Stimulated activated naive CD8-positive, alpha-beta T cell treated with anti-CD3 and anti-CD28 coated beads, Interleukin-15, Interleukin-2, amounts not matched to agents 100 U/mL and 50 U/mL, for 24 hours (primary cell): ENCODE results near the gene PARP4.
A peak's percentile ranks its signal among the peaks of the same experiment; 100 is the strongest.
"Not testable (repeated sequence)": the region's sequence is repeated elsewhere in the genome, so short reads cannot be mapped to it uniquely, and the experiment has no call there.

Source experiments
- ATAC-seq: fragments of 150-1000 bp; cut with Tn5 transposase; one replicate; pipeline ENCODE4 v1.10.0; 2021
- DNase-seq: peaks from one replicate; pipeline ENCODE4 v3.0.0; 2021

Gene PARP4

DNA sequence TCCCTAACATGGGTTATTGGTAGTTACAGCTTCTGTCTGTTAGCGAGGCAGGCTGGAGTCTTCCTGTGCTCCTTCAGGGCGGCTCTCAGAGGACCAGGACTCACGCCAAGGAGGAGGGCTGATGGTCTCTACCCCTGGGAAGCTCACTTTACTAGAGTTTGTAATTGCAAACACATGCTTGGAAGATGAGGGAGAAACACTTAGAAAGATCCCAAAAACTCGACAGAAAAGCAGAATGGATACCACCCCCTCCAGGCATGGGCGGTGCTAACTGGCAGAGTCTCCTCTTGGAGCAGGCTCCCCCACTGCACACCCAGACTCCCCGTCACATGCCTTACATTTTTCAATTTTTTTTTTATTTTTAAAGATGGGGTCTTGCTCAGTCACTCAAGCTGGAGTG, 62.0 kb downstream of the PARP4 start:
- DNase-seq, result no peak

DNA sequence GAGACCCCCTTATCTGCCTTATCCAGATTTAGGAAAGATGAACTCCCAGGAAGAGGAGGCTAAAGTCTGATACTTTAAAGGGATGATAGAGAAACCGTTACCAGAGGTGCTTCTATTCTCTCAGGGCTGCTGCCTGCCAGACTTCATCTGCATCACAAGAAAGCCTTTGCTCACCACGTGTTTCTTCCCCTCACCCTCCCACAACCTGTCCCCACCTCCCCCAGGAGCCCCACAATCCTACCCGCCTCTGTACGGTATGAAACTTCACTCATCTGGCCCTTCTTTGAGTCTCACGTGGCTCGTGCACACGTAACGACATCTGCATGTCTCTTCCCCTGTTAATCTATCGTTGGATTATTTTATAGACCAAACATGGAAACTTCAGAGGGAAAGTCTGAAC, 67.7 kb downstream of the PARP4 start:
- not testable (repeated sequence) for DNase-seq, ATAC-seq

More for the DNA sequence above, 62.0 kb downstream of the PARP4 start:
- ATAC-seq, result no peak

GRCh38 chr13:24443366-24443765, 69.2 kb downstream of the PARP4 start:
- ATAC-seq, result no peak
- no peak for DNase-seq

- not testable (repeated sequence) for ATAC-seq, DNase-seq
These were observed 86.5 kb downstream of the PARP4 start for GRCh38 chr13:24426045-24426444.

DNA sequence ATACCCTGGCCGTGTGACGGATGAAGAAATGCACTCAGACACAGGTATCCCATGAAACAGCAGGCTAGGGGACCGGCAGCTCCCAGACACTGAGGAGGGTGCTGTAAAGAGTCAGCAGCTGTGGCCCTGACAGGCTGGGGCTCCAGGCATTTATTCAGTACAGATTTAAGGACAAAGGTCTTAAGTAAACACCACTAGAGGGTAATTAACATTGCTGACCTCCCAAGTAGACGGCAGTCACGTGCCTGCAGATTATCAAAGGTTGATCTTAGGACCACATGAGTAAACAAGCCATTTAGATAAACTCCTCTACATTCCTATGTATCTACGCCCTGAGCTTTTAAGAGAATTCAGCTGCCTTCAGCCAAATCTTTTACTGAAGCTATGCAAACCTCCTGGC, 92.9 kb downstream of the PARP4 start:
- DNase-seq, ATAC-seq: not testable (repeated sequence)

DNA sequence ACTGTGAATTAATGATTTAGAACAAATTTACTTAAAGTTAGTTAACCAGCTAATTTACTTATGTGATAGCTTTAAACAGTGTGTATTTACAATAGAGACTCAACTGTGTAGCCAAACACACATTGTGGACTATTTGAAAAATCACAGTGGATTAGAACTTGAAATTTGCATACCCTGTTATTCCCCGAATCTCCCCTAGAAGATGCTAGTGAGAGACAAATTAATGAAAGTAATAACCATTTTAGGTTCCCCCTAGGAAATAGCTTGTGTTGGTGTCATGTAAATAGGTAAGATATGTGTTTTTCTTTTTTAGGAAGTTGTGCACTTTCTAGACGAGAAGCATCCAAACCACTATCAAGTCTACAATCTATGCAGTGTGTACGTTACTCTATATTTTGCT, 104.7 kb downstream of the PARP4 start:
- ATAC-seq (no peak), DNase-seq (no peak)

GRCh38 chr13:24406524-24406923, 106.1 kb downstream of the PARP4 start:
- ATAC-seq (no peak), DNase-seq (no peak)

DNA sequence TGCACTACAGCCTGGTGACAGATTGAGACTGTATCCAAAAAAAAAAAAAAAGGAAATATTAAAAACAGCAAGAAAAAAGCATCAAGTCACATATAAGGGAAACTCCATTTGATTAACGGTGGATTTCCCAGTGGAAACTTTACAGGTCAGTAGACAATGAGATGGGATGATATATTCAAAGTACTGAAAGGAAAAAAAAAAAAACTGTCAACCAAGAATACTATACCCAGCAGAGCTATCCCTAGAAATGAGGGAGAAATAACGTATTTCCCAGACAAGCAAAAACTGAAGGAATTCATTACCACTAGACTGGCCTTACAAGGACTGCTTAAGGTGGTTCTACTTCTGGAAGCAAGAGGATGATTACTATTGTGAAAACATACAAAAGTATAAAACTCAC, 115.8 kb downstream of the PARP4 start:
- no peak for ATAC-seq
- no peak for DNase-seq

- DNase-seq (no peak), ATAC-seq (no peak)
These were observed 119.6 kb downstream of the PARP4 start for GRCh38 chr13:24392972-24393371.

DNA sequence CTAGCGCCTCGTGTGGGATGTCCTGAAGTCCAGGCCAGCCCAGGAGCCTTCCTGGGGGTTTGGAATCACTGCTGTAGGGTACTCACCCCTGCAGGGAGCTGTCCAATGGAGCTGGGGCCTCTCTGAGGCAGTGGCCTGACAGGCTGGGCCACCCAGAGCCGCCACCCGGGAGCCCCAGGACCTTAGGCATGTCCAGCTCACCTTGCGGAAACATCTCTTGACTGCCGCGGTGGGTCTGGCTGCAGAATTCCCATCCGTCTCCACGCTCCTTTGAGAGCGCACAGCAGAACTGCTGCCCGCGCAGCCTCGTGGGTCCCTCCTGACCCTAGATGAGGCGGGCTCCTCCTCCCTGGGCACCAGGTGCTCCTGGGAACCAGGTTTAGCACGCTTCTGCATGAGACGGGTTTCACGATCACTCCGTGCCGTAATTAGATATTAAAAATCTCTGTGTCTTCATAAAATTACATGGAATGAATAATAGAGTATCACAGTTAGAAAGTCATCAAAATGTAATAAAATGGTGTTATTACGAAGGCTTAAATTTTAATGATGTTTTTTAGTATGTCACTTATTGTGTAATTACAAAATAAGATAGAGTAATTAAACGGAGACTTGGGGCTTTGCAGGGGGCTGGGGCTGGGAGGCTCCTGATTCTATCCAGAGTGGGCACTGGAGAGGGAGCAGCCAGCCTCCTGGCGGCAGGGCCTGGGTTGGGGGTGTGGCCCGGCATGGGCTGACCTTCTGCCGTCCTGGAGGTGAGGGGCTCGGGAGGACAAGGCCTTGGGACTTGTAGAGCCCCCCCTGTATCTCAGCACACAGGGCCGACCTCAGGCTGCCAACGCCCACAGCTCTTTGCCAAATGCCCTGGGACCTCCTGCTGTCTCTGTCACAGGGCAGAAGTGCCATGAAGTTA, 120.6 kb downstream of the PARP4 start:
- not testable (repeated sequence) for DNase-seq, ATAC-seq

DNA sequence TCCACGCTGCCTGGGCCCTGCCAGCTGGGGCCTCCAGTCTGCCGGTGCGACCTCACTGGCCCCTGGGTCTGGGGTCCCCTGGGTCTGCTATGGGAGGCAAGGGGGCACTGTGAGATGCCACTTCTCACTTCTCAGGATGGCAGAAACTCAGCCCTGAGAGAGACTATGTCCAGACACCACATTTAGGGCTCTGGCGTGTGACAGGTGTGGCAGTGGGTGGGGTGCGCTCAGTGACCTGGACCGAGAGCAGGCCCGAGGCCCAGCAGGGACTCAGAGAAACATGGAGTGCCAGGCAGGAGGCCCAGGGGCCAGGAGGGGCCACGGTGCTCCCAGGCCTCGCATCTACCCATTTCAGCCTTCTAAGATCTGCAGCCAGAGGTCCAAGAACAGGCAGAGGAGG, 121.8 kb downstream of the PARP4 start:
- ATAC-seq, DNase-seq: not testable (repeated sequence)

DNA sequence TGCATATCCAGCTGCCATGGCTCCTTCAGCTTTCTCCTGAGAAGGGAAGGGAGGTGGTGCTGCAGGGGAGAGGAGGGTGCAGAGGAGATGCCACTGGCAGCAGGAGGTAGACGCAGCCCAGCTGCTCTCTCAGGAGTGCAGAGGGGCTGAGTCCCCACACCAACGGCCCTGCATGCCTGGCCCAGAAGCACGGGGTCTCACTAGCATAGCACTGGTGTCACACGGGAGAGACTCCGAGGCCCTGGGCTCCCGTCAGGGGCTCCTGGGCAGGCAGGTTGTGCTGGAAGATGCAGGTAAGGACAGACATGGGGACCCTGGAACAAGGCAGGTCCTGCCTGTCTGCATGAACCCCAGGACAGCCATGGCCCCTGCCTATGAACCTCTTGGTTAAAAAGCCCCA, 123.1 kb downstream of the PARP4 start:
- no peak for ATAC-seq
- no peak for DNase-seq

- not testable (repeated sequence) for DNase-seq, ATAC-seq
These were observed 123.8 kb downstream of the PARP4 start for GRCh38 chr13:24388743-24389142.

DNA sequence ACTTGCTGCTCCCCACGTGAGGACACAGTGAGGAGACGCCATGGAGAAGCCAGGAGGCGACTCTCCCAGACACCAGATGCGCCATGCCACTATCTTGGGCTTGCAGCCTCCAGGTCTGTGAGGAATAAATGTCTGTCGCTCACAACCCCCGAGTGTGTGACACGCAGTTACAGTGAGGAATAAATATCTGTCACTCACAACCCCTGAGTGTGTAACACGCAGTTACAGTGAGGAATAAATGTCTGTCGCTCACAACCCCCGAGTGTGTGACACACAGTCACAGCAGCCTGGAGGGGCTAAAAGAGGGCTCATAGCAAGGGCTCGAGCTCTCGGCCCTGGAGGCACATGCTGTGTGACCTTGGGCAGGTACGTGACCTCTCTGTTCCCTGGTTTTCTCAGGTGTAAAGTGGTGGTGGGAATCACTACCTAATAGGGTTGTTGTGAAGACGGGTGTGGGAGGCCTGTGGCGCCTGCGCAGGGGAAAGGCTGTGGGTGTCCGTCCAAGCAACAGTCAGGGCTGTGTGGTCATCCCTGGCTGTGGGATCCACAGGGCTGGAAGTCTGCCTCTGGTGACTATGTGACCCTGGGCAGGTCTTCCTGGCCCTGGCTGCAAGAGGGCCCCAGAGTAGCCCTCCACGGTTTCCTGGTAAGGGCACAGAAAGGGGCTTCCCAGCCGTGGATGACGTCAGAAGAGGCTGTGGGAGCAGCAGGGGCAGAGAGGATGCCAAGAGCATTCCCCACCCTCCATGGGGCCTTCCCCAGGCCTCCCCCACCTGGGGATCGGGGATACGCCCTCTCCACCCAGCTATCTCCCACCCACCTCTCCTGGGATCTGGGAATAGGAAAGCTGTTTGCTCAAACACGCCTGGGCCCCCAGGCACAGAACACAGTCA, 125.5 kb downstream of the PARP4 start:
- DNase-seq (no peak), ATAC-seq (no peak)

GRCh38 chr13:24385902-24386301, 126.7 kb downstream of the PARP4 start:
- no peak for ATAC-seq
- DNase-seq, result no peak

DNA sequence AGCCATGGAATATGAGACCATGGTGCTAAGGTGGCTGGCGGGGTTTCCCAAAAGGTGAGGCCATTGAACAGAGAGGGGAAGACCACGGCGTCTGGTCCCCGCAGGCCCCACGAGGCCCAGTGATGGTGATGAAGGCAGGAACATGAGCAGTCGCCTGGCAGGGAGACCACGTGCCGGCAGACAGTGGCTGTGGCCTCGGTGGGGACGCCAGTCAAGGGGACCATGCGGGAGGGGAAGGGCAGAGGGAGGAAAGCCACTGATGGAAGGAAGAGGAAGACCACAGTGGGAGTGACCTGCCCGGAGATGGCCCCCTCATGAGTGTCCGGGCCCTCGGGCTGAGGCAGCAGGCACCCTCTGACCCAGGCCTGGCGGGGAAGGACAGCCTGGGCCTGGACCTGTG, 127.6 kb downstream of the PARP4 start:
- not testable (repeated sequence) for DNase-seq, ATAC-seq

DNA sequence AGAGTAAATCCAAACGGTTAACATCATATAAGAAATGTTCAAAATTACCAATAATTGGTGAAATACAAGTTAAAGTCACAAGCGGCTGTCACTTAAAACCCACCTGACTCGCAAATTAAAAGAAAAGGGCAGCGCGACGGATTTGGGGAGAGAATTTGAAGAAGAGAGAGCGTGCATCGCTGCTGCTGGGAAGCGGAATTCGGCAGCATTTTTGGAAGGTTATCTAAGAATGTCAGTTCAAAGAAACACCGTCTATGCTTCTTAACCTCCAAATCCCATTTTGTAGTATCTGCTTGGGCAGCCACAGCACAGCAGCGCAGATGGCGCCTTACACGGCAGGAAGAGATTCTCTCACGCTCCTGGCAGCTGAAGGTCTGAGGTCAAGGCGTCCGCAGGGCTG, 128.5 kb downstream of the PARP4 start:
- not testable (repeated sequence) for ATAC-seq, DNase-seq

DNA sequence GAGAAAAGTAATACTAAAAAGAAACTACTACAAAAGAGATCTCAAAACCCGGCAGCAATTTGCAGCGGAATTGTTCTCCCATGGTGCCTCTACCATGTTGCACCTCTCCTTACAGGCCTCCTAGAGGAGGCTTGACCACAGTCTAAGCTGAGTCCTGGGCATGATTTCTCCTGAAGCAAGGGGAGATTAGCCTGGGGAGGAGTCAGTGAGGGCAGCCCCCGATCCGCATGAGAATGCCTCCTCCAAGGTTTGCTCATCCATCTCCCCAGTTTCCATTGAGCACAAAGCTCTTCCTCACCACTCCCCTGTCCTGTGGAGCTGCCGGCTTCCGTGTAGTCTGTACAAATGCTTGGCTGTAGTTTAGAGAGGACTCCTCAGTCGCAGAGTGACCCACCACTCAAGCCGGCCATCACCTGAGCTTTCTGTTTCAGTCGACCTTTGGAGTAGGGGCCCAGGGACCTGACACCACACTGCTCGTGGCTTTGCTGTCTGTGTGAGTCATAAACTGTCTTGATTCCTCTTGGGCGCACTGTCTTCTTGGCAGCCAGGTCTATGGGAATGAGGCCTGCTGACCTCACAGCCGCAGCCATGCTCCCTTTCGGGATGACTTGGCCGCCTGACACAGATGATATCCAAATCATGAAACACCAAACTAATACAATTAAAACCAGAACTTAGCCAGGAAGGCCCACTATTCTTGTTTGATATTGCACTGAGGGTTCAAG, 130.9 kb downstream of the PARP4 start:
- ATAC-seq, result peak; percentile 71
- DNase-seq, result peak; percentile 13

GRCh38 chr13:24380881-24381280, 131.7 kb downstream of the PARP4 start:
- not testable (repeated sequence) for ATAC-seq, DNase-seq

GRCh38 chr13:24380227-24380626, 132.4 kb downstream of the PARP4 start:
- not testable (repeated sequence) for ATAC-seq, DNase-seq

DNA sequence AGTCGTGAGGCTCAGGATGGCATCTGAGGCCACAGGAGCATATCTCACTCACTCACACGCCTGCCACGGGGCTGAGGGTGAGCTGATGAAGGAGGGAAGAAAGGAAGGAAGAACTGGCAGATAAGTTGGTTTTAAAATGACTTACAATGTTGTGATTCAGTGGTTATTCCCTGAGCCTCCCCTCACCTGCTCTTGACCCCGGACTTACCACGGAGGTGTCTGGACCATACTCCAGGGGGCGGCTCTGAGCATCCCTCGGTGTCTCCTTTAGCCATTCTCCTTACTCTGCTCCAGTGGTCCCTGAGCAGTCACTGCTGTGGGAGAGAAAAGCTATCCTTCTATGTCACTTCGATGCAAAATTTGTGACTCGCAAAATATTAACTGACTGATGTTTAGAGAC, 141.3 kb downstream of the PARP4 start:
- not testable (repeated sequence) for ATAC-seq, DNase-seq
